Omental fat pad (tissue), 4 donors: ENCODE measurements around the gene SMAD6. TPM values are rescaled to one million over a fixed set of nuclear protein-coding genes. Genes with fewer than 3 reads are reported as not detected.

Experiments
- ATAC-seq: fragments of 150-250 bp; one replicate; pipeline ENCODE4 v1.9.1; 2016; ENCODE audit warnings: mild to moderate bottlenecking, moderate library complexity; ENCODE audit not compliant: low FRiP score
- DNase-seq: peaks from one replicate; pipeline ENCODE4 v3.0.0-alpha.2; 2019; ENCODE audit warnings: low spot score
- CTCF ChIP-seq, 3 donors: fragments of 450-650 bp; IDR thresholded peaks; one replicate each; pipeline ENCODE4 v1.5.1; 2016 to 2017; ENCODE audit warnings: antibody characterized with exemption in 3 of 3, mild to moderate bottlenecking in 3 of 3, moderate library complexity in 2 of 3
- total RNA-seq, 4 donors: library from RNA; depleted of rRNA; stranded (reverse); fragments of >200 nt; gene quantifications; one replicate each; pipeline ENCODE4 v1.1.0, GENCODE V29; 2016

Gene SMAD6
- total RNA-seq, 4 donors from 2014 or later = 15.6 to 44.9 (median 23.8) TPM

GRCh38 chr15:66739287-66739686 lies 37.3 kb downstream of the SMAD6 start:
- TF ChIP-seq CTCF (IDR thresholded peaks at IDR 0.05) = no peak
- no peak for ATAC-seq
- no peak for DNase-seq

- no peak for ATAC-seq
- no peak for TF ChIP-seq CTCF (IDR thresholded peaks at IDR 0.05)
- no peak for DNase-seq
Measured at GRCh38 chr15:66740802-66741201, 38.8 kb downstream of the SMAD6 start.

GRCh38 chr15:66741646-66742045 lies 39.6 kb downstream of the SMAD6 start:
- no peak for TF ChIP-seq CTCF (IDR thresholded peaks at IDR 0.05)
- ATAC-seq (no peak), DNase-seq (no peak)

- no peak for ATAC-seq
Measured at GRCh38 chr15:66742286-66742685, 40.2 kb downstream of the SMAD6 start.

GRCh38 chr15:66743204-66743603 lies 41.2 kb downstream of the SMAD6 start:
- DNase-seq = no peak
- TF ChIP-seq CTCF (IDR thresholded peaks at IDR 0.05) = no peak

More at GRCh38 chr15:66742286-66742685, 40.2 kb downstream of the SMAD6 start:
- DNase-seq = no peak
- no peak for TF ChIP-seq CTCF (IDR thresholded peaks at IDR 0.05)

GRCh38 chr15:66743703-66744536 lies 41.9 kb downstream of the SMAD6 start:
- no peak for DNase-seq
- ATAC-seq = no peak
- no peak for TF ChIP-seq CTCF (IDR thresholded peaks at IDR 0.05)

More at GRCh38 chr15:66743204-66743603, 41.2 kb downstream of the SMAD6 start:
- no peak for ATAC-seq
